Erythroblast (primary cell): Measurements from ENCODE around the gene PPP3CA.

Experiments
- GATA1 ChIP-seq: IDR thresholded peaks from 2 replicates; pipeline ENCODE4 v1.6.1; 2011; ENCODE audit warnings: low read depth, mild to moderate bottlenecking, control low read depth, low read length, moderate library complexity
- POLR2A ChIP-seq: IDR thresholded peaks from 2 replicates; pipeline ENCODE4 v1.6.1; 2011; ENCODE audit warnings: mild to moderate bottlenecking, low read length

DNA sequence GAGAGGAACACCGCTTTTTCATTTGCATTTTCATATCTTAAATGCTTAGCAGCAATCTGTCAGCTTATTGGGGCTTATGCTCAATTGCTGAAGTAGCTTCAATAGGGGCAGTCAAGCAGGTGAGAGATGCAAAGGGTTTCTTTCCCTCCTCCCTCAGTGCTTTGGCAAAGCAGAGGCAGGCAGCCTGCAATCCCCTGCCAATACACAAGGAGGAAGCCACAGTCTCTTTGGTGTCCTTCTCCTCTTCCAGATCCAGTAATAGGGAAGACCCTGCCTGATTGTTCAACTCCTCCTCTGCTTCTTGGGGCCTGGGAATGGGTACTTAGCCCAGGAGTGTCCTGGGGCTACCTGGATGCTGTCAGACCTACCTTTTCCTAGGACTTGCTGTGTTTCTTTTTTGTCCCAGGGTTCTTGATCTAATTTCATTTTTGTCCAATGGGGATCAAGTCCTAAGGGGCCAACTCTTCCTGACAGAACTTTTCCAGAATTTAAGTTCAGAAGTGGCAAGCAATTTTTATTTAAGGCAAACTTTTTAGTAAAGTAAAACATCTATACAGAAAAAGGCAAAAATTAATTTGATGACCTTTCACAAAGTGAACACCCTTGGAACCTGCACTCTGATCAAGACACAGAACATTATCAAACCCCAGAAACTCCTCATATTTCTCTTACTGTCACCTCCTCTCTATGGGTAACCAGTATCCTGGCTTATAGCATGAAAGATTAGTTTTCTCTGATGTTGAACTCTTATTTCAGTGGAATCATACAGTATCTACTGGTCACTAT is 260.3 kb downstream of the PPP3CA start:
- TF ChIP-seq POLR2A (no peak), GATA1 (no peak)
